BE2C (cell line): ENCODE results near the gene IL15. TPM values are rescaled to one million over a fixed set of nuclear protein-coding genes. Genes with fewer than 3 reads are reported as not detected.
A peak's percentile ranks its signal among the peaks of the same experiment; 100 is the strongest.
"Not testable (repeated sequence)": the region's sequence is repeated elsewhere in the genome, so short reads cannot be mapped to it uniquely, and the experiment has no call there.

ENCODE experiments used
- DNase-seq: peaks from one replicate; pipeline ENCODE4 v3.0.0-alpha.2; 2020
- H3K27me3 ChIP-seq: fragments of 250-450 bp; sonication (Bioruptor Pico); 2 replicates; pipeline ENCODE4 v1.5.1; 2020; ENCODE audit warnings: mild to moderate bottlenecking
- H3K36me3 ChIP-seq: fragments of 250-450 bp; sonication (Bioruptor Pico); 2 replicates; pipeline ENCODE4 v1.5.1; 2020; ENCODE audit warnings: mild to moderate bottlenecking
- H3K4me1 ChIP-seq: fragments of 250-450 bp; sonication (Bioruptor Pico); 2 replicates; pipeline ENCODE4 v1.5.1; 2020
- H3K4me3 ChIP-seq: 2 replicates; pipeline ENCODE4 v1.5.1; 2011; ENCODE audit warnings: low read depth, low read length
- H3K9me3 ChIP-seq: fragments of 250-450 bp; sonication (Bioruptor Pico); 2 replicates; pipeline ENCODE4 v1.5.1; 2020
- polyA plus RNA-seq: library from polyadenylated mRNA; unstranded; fragments of >200 nt; gene quantifications from one replicate; pipeline ENCODE4 v1.2.1, GENCODE V29; 2012; ENCODE audit warnings: low read depth, missing spikeins; ENCODE audit not compliant: insufficient read length, insufficient read depth
- TF ChIP-seq, protein P1 (sequence below): IDR thresholded peaks from 2 replicates; pipeline ENCODE4 v1.5.1; 2012; ENCODE audit warnings: mild to moderate bottlenecking, low read depth, low read length

The IL15 gene
- polyA plus RNA-seq: 1.9 TPM

GRCh38 chr4:141636082-141636770 lies at the start of gene IL15:
Gene IL15, plus strand, starts transcription at chr4:141636583. Its CDS starts 82,882 bp downstream, at chr4:141719465.
- peak within 1 kb of the TSS; percentile 85 for H3K4me3 ChIP-seq
- no peaks in the 10 kb centered on the region for H3K9me3 ChIP-seq
- peak; percentile 68 for DNase-seq

DNA sequence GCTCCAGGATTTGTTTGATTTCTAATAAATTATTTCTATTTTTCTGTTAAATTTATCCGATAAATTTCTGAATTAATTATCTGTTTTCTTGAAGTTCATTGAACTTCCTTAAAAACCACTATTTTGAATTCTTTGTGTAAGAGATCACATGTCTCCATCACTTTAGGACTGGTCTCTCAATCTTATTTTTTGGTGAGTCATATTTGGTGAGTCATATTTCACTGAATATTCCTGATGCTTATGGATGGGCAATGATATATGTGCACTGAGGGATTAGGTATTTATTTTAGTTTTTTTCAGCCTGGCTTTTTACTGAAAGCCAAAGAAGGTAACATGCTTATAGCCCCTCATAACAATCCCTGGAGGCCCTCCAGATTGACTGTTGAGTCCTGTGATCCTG lies 48.5 kb upstream of the IL15 start:
- H3K36me3 ChIP-seq: no peaks in the 10 kb centered on the region
- no peaks in the 10 kb centered on the region for H3K27me3 ChIP-seq
- peaks cover 2% of the 10 kb centered on the region; the same call in 1 of the 2 replicates for H3K9me3 ChIP-seq
- no peak for DNase-seq
- no peak overlapping the region for H3K4me3 ChIP-seq
- H3K4me1 ChIP-seq: no peaks in the 10 kb centered on the region
- TF ChIP-seq, protein P1, sequence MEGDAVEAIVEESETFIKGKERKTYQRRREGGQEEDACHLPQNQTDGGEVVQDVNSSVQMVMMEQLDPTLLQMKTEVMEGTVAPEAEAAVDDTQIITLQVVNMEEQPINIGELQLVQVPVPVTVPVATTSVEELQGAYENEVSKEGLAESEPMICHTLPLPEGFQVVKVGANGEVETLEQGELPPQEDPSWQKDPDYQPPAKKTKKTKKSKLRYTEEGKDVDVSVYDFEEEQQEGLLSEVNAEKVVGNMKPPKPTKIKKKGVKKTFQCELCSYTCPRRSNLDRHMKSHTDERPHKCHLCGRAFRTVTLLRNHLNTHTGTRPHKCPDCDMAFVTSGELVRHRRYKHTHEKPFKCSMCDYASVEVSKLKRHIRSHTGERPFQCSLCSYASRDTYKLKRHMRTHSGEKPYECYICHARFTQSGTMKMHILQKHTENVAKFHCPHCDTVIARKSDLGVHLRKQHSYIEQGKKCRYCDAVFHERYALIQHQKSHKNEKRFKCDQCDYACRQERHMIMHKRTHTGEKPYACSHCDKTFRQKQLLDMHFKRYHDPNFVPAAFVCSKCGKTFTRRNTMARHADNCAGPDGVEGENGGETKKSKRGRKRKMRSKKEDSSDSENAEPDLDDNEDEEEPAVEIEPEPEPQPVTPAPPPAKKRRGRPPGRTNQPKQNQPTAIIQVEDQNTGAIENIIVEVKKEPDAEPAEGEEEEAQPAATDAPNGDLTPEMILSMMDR: no peak

More at GRCh38 chr4:141636082-141636770, at the start of gene IL15:
- no peaks in the 10 kb centered on the region; the same call in 1 of the 2 replicates for H3K4me1 ChIP-seq
- no peaks in the 10 kb centered on the region for H3K36me3 ChIP-seq
- TF ChIP-seq, protein P1: no peak
- H3K27me3 ChIP-seq: no peaks in the 10 kb centered on the region; the same call in 1 of the 2 replicates

- DNase-seq: no peak
- Histone ChIP-seq H3K27me3 (no peaks in the 10 kb centered on the region), H3K9me3 (peaks cover 2% of the 10 kb centered on the region; the same call in 1 of the 2 replicates), H3K4me3 (no peak overlapping the region), H3K4me1 (no peaks in the 10 kb centered on the region; the same call in 1 of the 2 replicates), H3K36me3 (no peaks in the 10 kb centered on the region)
- TF ChIP-seq, protein P1: no peak
Observed at GRCh38 chr4:141595531-141595930, 40.9 kb upstream of the IL15 start.

- TF ChIP-seq, protein P1: no peak
- H3K27me3 ChIP-seq: no peaks in the 10 kb centered on the region
- H3K4me3 ChIP-seq: no peak overlapping the region
- no peaks in the 10 kb centered on the region for H3K9me3 ChIP-seq
- DNase-seq: no peak
- H3K4me1 ChIP-seq: no peaks in the 10 kb centered on the region; the same call in 1 of the 2 replicates
- no peaks in the 10 kb centered on the region for H3K36me3 ChIP-seq
Observed at GRCh38 chr4:141599853-141600252, 36.5 kb upstream of the IL15 start.

DNA sequence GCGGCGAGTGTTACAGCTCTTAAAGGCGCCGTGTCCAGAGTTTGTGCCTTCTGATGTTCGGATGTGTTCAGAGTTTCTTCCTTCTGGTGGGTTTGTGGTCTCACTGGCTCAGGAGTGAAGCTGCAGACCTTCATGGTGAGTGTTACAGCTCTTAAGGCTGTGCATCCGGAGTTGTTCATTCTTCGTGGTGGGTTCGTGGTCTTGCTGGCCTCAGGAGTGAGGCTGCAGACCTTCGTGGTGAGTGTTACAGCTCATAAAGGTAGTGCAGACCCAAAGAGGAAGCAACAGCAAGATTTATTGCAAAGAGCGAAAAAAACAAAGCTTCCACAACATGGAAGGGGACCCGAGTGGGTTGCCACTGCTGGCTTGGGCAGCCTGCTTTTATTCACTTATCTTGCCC lies 31.7 kb upstream of the IL15 start:
- H3K4me3 ChIP-seq, H3K4me1 ChIP-seq, DNase-seq, H3K36me3 ChIP-seq, H3K9me3 ChIP-seq, H3K27me3 ChIP-seq: not testable (repeated sequence)

DNA sequence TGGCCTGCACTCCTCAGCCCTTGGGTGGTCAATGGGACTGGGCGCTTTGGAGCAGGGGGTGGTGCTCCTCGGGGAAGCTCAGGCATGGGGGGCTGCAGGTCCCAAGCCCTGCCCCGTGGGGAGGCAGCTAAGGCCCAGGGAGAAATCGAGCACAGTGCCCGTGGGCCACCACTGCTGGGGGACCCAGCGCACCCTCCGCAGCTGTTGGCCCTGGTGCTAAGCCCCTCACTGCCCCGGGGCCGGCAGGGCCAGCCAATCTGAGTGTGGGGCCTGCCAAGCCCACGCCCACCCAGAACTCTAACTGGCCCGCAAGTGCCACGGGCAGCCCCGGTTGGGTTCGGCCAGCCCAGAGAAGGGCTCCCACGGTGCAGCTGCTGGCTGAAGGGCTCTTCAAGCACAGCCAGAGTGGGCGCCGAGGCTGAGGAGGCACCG lies 30.9 kb upstream of the IL15 start:
- Histone ChIP-seq H3K9me3 (no peaks in the 10 kb centered on the region), H3K4me1 (no peaks in the 10 kb centered on the region), H3K36me3 (no peaks in the 10 kb centered on the region), H3K27me3 (no peaks in the 10 kb centered on the region), H3K4me3 (no peak overlapping the region)
- DNase-seq: no peak
- TF ChIP-seq, protein P1: no peak
